ENCODE data around the gene ARHGAP32.

Gene ARHGAP32

GRCh38 chr11:129192150-129192549 lies at the start of gene ARHGAP32:
ARHGAP32 (minus strand) TSS chr11:129192325; CDS start chr11:129192198, 127 bp downstream.
- peak in 1 of 2 donors; percentile 2 for DNase-seq (ENCODE audit: low read depth in 2 of 2)

- DNase-seq (ENCODE audit: low read depth in 2 of 2): no peak
These were observed 47.1 kb upstream of the ARHGAP32 start for GRCh38 chr11:129239207-129239606.

DNA sequence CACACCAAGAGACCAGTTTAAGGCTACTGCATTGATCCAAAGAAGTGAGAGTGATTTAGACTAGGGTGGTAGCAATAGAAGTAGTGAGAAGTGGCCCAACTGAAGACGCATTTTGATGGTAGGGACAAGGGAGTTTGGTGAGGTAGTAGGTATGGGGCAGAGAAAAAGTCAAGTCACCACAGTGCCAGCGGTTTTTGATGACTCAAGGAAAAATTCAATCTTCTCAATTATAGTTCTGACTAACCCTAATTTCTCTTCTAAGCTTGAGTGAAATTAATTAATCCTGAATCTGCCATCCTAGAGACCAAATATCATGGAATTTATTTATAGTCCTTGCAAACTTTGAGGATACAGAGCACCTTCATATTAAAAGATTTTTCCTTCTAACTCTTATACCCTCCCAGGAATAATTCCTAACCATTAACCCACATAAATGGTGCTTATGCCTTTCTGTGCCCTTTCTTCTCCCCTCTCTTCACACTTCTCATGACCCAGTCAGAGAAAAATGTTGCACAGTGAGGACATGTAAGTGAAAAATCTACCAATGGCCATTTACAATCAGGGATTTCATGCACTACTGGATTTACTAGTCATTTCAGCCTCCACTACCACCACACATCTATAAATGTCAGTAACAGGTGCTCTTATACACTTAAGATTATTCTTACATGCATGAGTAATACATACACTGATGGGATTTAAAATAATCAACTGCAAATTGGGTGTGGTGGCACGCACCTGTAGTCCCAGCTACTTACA lies 45.9 kb upstream of the ARHGAP32 start:
- no peak for DNase-seq (ENCODE audit: low read depth in 2 of 2)

- DNase-seq (ENCODE audit: low read depth in 2 of 2): no peak
These were observed 45.3 kb upstream of the ARHGAP32 start for GRCh38 chr11:129237456-129237855.

- DNase-seq (ENCODE audit: low read depth in 2 of 2): no peak
These were observed 44.7 kb upstream of the ARHGAP32 start for GRCh38 chr11:129236850-129237249.

DNA sequence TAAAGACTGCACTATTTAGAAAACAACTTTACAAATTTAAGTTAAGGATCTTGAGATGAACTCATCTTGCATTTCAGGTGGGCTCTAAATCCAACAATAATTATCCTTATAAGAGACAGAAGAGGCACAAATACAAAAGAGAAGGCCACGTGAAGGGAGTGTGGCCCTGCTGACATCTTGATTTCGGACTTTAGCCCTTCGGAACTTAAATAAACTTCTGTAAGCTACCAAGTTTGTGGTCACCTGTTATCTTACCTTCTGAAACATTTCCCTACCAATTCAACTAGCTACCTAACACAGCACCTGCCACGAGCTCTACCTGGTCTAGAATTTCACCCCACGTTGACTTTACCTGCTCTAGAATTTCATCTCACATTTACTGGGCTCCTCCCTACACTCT lies 42.9 kb upstream of the ARHGAP32 start:
- no peak for DNase-seq (ENCODE audit: low read depth in 2 of 2)

DNA sequence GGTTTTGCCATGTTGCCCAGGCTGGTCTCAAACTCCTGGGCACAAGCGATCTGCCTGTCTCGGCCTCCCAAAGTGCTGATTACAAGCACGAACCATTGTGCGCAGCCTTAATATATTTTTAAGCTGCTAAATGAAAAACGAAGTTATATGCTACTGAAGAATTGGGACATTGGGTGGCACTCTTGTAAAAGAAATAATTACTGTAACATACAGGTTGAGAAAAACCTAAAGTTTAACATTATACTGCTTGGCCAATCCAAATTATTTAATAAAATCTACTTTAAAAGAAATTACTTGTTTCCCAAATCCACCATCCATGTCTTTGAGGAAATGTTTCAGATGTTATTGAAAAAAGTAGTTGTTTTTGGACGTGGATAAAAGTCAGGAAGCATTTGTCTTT lies 37.9 kb upstream of the ARHGAP32 start:
- no peak for DNase-seq (ENCODE audit: low read depth in 2 of 2)

DNA sequence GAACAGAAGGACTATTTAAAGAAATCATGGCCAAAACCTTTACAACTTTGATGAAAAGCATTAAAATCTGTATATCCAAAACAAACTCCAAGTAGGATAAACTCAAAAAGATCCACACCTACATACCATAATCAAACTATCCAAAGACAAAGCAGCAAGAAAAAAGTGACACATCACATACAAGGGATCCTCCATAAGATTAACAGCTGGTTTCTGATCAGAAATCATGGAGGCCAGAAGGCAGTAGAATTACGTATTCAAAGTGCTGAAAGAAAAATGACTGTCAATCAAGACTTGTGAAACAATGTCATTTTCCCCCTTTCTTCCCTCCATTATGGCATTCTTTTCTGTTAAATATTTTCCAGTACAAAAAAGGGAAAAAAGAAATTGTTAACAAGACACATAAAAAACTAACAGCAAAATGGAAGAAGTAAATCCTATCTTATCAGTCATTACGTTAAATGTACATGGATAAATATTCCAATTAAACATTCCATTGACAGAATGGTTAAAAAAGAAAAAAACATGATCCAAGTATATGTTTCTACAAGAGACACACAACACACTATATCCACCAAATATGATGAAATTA lies 34.2 kb upstream of the ARHGAP32 start:
- DNase-seq (ENCODE audit: low read depth in 2 of 2): no peak

DNA sequence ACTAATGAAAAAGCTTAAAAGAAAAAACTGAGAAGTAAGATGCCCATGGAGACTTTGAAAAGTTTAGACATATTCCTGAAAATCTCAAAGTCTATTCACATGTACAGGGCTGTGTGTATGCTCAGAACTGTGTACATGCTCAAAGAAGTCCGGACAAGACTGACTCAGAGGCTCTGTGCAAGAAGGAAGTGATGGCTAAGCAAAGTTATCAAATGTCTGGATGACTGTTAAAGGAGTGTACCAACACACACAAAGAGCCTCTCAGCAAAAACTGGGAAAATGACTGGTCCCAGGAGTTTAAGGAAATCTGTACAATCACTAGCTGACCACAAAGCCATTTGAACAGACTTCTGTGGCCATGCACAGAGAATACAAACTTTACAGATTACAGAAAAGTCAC lies 33.1 kb upstream of the ARHGAP32 start:
- DNase-seq (ENCODE audit: low read depth in 2 of 2): no peak

GRCh38 chr11:129224538-129224937 lies 32.4 kb upstream of the ARHGAP32 start:
- no peak for DNase-seq (ENCODE audit: low read depth in 2 of 2)

DNA sequence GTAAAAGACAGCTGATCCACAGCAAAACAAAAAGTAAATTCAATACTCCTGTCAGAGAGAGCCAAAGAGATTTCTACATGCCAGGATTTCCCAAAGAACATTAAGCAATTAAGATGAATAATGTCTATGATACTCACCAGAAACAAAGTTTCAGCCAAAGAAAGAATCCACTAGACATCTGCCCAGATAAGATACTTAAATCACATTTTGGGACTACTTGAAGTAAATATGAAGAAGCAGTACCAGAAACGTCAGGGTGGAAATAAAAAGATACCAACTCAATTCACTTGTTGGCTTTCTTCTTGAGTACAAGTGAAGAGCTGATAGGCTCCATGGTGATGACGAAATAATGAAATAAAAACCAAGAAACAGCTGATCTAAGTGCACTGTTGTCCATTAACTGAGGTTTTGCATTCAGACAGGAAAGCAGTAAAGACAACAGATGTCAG lies 31.6 kb upstream of the ARHGAP32 start:
- no peak for DNase-seq (ENCODE audit: low read depth in 2 of 2)

DNA sequence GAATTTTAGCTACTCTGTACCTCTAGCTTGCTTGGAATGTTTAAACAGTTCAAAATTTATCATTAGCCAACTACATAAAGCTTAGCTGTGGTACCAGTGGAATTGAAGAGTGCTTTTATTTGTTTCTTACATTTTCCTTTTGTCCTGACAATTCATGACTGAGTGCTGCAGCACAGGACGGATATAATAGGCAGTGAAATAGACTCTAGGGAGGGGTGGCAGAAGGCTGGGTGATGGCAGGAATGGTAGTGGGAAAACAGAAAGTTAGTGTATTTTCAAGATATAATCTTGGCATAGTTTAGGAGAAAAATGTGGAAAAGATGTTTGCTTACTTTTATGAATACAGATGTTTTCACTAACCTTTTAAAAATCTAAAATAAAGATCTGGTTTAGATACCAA lies 31.1 kb upstream of the ARHGAP32 start:
- no peak for DNase-seq (ENCODE audit: low read depth in 2 of 2)

DNA sequence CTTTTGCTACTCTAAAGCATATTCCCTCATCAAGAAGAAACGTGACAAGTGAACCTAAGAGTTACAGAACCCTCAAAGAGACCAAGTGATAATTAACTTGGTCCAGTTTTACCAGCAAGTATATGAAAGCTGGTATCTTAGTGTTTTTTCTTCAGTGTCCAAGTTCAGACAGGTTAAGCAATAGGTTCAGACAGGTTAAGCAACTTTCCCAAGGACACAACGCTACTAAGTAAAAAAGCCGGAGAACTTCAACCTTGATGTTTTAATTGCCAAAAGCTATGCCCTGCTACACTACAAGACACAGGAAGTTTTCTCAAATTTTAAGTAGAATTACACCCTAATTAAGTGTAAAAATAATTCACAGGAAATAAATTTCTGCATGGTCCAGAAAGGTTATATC lies 30.0 kb upstream of the ARHGAP32 start:
- DNase-seq (ENCODE audit: low read depth in 2 of 2): no peak

- no peak for DNase-seq (ENCODE audit: low read depth in 2 of 2)
These were observed 23.6 kb upstream of the ARHGAP32 start for GRCh38 chr11:129215506-129216245.

DNA sequence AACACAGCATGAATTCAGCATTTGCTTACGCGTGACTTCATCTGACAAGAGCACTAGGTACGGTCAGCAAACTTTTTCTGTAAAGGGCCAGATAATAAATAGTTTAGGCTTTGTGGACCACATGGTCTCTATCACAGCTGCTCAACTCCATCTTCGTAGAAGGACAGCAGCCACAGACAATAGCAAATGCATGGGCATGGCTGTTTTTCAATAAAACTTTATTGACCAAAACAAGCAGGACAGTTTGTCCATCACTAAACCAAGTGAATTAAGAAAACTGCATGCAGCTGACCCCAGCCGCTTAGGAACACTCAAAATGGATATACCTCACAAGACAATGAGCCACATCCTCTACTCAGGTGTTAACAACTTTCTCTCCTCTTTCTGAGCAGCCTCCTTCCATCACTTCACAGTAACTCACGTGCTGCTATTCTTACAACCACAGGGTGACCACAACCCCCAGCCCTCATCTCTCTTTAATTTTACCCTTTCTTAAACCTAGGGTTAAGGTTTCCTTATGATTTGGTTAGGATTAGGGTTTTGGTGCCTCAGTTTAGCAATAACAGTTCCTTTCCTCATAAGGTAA lies 22.7 kb upstream of the ARHGAP32 start:
- no peak for DNase-seq (ENCODE audit: low read depth in 2 of 2)

DNA sequence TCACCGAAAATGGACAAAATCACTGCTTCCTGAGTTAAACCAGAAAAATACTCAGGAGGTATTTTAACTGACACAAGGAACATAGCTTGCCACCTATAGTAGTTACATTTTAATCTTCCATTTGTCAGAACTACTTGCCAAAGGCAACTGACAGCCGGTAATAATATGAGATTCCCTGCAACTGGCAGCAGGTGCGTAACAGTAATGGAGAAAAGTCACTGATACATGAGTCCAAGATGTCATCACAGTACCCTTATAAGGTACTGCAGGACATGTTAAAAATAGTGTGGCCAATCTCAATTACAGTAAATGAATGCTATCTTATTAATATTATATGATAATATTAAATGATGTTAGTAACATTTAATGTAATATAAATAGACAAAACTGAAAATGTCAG lies 21.1 kb upstream of the ARHGAP32 start:
- no peak for DNase-seq (ENCODE audit: low read depth in 2 of 2)

DNA sequence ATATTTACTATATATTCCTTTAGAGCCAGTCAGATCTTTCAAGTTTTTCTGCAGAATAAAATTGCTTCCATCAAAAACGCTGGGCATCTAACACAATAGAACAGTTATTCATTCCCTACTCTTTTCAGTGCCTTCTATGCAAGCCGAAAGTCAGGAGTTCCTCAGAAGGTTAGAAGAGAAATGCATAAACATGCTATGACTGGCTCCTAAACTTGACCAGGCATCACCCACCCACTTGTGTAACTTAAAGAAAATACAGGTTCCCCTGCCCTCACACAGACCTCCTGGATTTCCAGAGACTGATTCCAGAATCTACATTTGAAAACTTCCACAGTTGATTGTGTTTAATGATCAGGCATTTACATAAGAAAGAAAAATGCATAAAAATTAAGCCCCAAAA lies 19.3 kb upstream of the ARHGAP32 start:
- DNase-seq (ENCODE audit: low read depth in 2 of 2): no peak

GRCh38 chr11:129210831-129211181 lies 18.7 kb upstream of the ARHGAP32 start:
- no peak for DNase-seq (ENCODE audit: low read depth in 2 of 2)

GRCh38 chr11:129209891-129210830 lies 18.0 kb upstream of the ARHGAP32 start:
- no peak for DNase-seq (ENCODE audit: low read depth in 2 of 2)

DNA sequence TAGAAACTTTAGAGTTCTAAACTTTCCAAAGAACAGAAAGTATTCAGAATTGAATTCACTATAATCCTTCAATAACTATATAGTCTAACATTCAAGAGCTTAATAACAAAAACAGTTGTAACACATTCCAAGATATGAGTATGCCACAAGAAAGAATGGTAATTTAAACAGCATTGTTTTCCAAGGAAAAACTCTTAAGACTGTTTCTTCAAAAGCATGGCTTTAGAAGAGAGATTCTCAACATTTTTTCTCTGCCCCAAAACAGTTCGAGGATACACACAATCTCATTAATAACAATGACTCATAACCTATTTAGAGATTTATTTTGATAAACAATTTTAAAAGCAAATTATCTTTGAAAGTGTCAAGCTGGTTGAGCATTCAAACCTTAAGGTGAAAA lies 16.7 kb upstream of the ARHGAP32 start:
- DNase-seq (ENCODE audit: low read depth in 2 of 2): no peak

DNA sequence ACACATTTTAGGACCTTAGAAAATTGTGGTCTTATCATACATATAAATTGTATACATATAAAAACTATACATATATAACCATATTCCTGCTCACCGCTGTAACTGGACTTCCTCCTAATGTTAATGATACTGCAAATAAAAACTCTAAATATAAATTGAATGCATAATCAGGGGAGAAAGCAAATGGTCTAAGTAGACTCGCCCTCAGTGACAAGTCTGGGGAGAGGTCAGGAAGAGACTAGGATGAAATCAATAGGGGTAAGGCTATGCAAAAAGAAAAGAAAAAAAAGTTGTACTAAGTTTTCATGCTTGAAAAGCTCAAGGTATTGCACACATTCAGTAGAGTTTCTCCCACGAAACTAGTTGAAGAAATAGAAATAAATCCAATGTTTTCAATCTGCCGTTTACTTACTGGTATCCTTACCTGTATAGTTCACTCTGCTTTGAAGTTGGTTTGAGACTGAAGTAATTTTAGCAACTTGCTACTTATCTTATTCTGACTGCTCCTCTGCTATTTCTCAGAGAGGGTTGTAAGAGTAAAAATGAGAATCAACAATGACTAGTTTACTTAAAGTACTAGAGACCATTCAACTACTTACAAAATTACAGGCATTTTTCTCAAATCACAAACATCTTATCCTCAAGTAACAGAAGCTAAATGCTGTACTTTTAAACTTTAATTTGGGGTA lies 12.2 kb upstream of the ARHGAP32 start:
- DNase-seq (ENCODE audit: low read depth in 2 of 2): no peak
